ENCODE data around the gene TMEM14C. TPM values are rescaled to one million over a fixed set of nuclear protein-coding genes. Genes with fewer than 3 reads are reported as not detected.

TMEM14C gene
- total and polyA plus RNA-seq, 2 donors (not counting 3 experiments of a cell fraction or from before 2014, with no cell fraction given) = 89.3 to 146 TPM

DNA sequence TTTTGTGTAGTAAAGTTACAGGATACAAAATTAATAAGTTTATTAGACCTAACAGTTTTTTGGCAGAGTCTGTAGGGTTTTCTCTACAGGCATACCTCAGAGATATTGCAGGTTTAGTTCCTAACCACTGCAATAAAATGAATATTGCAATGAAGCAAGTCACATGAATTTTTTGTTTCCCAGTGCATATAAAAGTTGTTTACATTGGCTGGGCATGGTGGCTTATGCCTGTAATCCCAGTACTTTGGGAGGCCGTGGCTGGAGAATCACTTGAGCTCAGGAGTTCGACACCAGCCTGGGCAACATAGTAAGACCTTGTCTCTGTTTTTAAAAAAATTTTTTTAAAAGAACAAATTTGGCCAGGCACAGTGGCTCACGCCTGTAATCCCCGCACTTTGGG lies 44.4 kb upstream of the TMEM14C start:
- H3K27ac ChIP-seq (ENCODE audit: insufficient read depth, low read depth, low read length) = no peak overlapping the region
- TF ChIP-seq JUN (IDR thresholded peaks at IDR 0.05; ENCODE audit: borderline replicate concordance, insufficient read depth, insufficient read length, low read depth) (no peak), MYC (IDR thresholded peaks at IDR 0.05; ENCODE audit: low read depth, low read length) (no peak), FOS (IDR thresholded peaks at IDR 0.05; ENCODE audit: borderline replicate concordance, insufficient read depth, low read length) (no peak), POLR2AphosphoS5 (IDR thresholded peaks at IDR 0.05; ENCODE audit: insufficient read depth, low read depth, low read length) (no peak)
- no peaks in the 10 kb centered on the region for H3K27me3 ChIP-seq (ENCODE audit: control insufficient read depth in 2 of 2, insufficient read depth in 2 of 2, low read length in 2 of 2)
- dilution Hi-C loops (cut with MboI; ENCODE audit: extremely low pct_ligation_motif_present, low sequenced_read_pairs) (no loop called here), intact Hi-C loops (cut with micrococcal nuclease) (no loop called here)
- no peak overlapping the region for H3K9ac ChIP-seq (replicated peaks; ENCODE audit: extremely low read depth, insufficient read depth, low read length)
- H3K4me2 ChIP-seq (ENCODE audit: insufficient read depth, low read length) = no peak overlapping the region
- H3K9me3 ChIP-seq (replicated peaks; ENCODE audit: control insufficient read depth, insufficient read depth, low read length) = no peaks in the 10 kb centered on the region
- no peaks in the 10 kb centered on the region for H3K36me3 ChIP-seq (ENCODE audit: control insufficient read depth in 2 of 2, extremely low read depth in 1 of 2, insufficient read depth in 2 of 2, low read length in 2 of 2)
- no TSS peak for BruUV-seq (replicated peaks)
- H4K20me1 ChIP-seq (replicated peaks; ENCODE audit: control insufficient read depth, extremely low read depth, insufficient read depth, low read length) = no peaks in the 10 kb centered on the region
- no peak overlapping the region for H3K4me3 ChIP-seq (replicated peaks in 1 of 3; ENCODE audit: insufficient read depth in 1 of 3, low read depth in 1 of 3, low read length in 3 of 3)
- FAIRE-seq = no peak
- DNase-seq (ENCODE audit: low read depth, low spot score) = no peak
- POLR2A ChIA-PET = no interaction called here
- CTCF ChIA-PET = interaction anchor here (1.1 kb wide), 1 partner anchor 10 kb away, joined by 3 read pairs; no protein-coding TSS in a partner anchor
- no peaks in the 10 kb centered on the region for H3K9me1 ChIP-seq (replicated peaks; ENCODE audit: control insufficient read depth, extremely low read depth, insufficient read depth, low read length)
- no peaks in the 10 kb centered on the region for H3K4me1 ChIP-seq (ENCODE audit: control insufficient read depth, extremely low read depth, insufficient read depth, low read length)
- no peaks in the 10 kb centered on the region for H3K79me2 ChIP-seq (ENCODE audit: control insufficient read depth, insufficient read depth, low read length)
- H2AFZ ChIP-seq (ENCODE audit: low read depth, low read length) = no peak overlapping the region

DNA sequence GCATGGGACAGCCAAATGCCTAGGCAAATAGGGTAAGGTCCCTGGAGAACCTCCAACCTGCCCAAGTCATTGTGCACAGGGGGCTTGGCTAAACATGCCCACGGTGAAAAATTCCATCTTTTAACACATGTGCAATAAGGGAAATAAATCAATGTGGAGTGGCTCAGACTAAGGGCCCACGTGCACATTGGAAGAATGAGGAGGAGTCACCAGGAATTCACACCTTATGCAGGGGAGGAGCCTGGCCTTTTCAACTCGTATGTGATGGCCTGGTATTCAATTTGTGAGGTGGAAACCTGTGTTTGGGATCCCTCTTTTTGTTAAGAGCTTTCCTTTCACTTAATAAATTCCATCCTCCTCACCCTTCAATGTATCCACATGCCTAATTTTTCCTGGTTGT lies 41.1 kb upstream of the TMEM14C start:
- Histone ChIP-seq H3K4me2 (ENCODE audit: insufficient read depth, low read length) (no peak overlapping the region), H3K4me3 (replicated peaks in 1 of 3; ENCODE audit: insufficient read depth in 1 of 3, low read depth in 1 of 3, low read length in 3 of 3) (no peak overlapping the region), H3K4me1 (ENCODE audit: control insufficient read depth, extremely low read depth, insufficient read depth, low read length) (no peaks in the 10 kb centered on the region), H3K9me1 (replicated peaks; ENCODE audit: control insufficient read depth, extremely low read depth, insufficient read depth, low read length) (no peaks in the 10 kb centered on the region), H3K27ac (ENCODE audit: insufficient read depth, low read depth, low read length) (no peak overlapping the region), H3K36me3 (ENCODE audit: control insufficient read depth in 2 of 2, extremely low read depth in 1 of 2, insufficient read depth in 2 of 2, low read length in 2 of 2) (no peaks in the 10 kb centered on the region), H2AFZ (ENCODE audit: low read depth, low read length) (no peak overlapping the region), H3K27me3 (ENCODE audit: control insufficient read depth in 2 of 2, insufficient read depth in 2 of 2, low read length in 2 of 2) (peaks cover 4 to 9% of the 10 kb centered on the region in 2 experiments), H3K9ac (replicated peaks; ENCODE audit: extremely low read depth, insufficient read depth, low read length) (no peak overlapping the region), H3K9me3 (replicated peaks; ENCODE audit: control insufficient read depth, insufficient read depth, low read length) (no peaks in the 10 kb centered on the region), H4K20me1 (replicated peaks; ENCODE audit: control insufficient read depth, extremely low read depth, insufficient read depth, low read length) (no peaks in the 10 kb centered on the region), H3K79me2 (ENCODE audit: control insufficient read depth, insufficient read depth, low read length) (no peaks in the 10 kb centered on the region)
- TF ChIP-seq POLR2AphosphoS5 (IDR thresholded peaks at IDR 0.05; ENCODE audit: insufficient read depth, low read depth, low read length) (no peak), MYC (IDR thresholded peaks at IDR 0.05; ENCODE audit: low read depth, low read length) (no peak)
- CTCF ChIA-PET = no interaction called here
- FAIRE-seq = no peak
- POLR2A ChIA-PET = no interaction called here
- intact Hi-C loops (cut with micrococcal nuclease) (no loop called here), dilution Hi-C loops (cut with MboI; ENCODE audit: extremely low pct_ligation_motif_present, low sequenced_read_pairs) (no loop called here)
- BruUV-seq (replicated peaks) = no TSS peak
- DNase-seq (ENCODE audit: low read depth, low spot score) = no peak

All from endothelial cell of umbilical vein (primary cell).